OCI-LY1 (cell line): ENCODE measurements around the gene WDR82.

Source experiments
- H2AFZ ChIP-seq: fragments of 200-600 bp; sonication (generic), shearing (Covaris generic); 2 replicates; pipeline ENCODE4 v1.6.0; 2014; ENCODE audit warnings: antibody characterized with exemption, mild to moderate bottlenecking, low read length
- H3F3A ChIP-seq: fragments of 200-600 bp; sonication (generic), shearing (Covaris generic); 2 replicates; pipeline ENCODE4 v1.6.0; 2014; ENCODE audit warnings: mild to moderate bottlenecking, antibody characterized with exemption, low read length, moderate library complexity; ENCODE audit not compliant: insufficient read depth
- H3K27ac ChIP-seq: fragments of 200-600 bp; sonication (generic); 2 replicates; pipeline ENCODE4 v1.5.1; 2014; ENCODE audit warnings: low read length, mixed run types, mild to moderate bottlenecking, low read depth; ENCODE audit not compliant: poor library complexity, severe bottlenecking
- H3K27me3 ChIP-seq: fragments of 200-600 bp; sonication (generic); 2 replicates; pipeline ENCODE4 v1.6.0; 2014; ENCODE audit warnings: antibody characterized with exemption, mild to moderate bottlenecking, low read length, moderate library complexity; ENCODE audit not compliant: insufficient read depth
- H3K36me3 ChIP-seq: fragments of 200-600 bp; sonication (generic); 2 replicates; pipeline ENCODE4 v1.6.1; 2014; ENCODE audit warnings: mild to moderate bottlenecking, antibody characterized with exemption, low read length, moderate library complexity, mixed read lengths; ENCODE audit not compliant: insufficient read depth
- H3K4me1 ChIP-seq: fragments of 200-600 bp; sonication (generic); 2 replicates; pipeline ENCODE4 v1.5.1; 2014; ENCODE audit warnings: mild to moderate bottlenecking, low read length, moderate library complexity; ENCODE audit not compliant: insufficient read depth, severe bottlenecking
- H3K4me2 ChIP-seq: fragments of 200-600 bp; sonication (generic), shearing (Covaris generic); 2 replicates; pipeline ENCODE4 v1.6.1; 2014; ENCODE audit warnings: low read length
- H3K4me3 ChIP-seq: fragments of 200-600 bp; sonication (generic); 2 replicates; pipeline ENCODE4 v1.5.1; 2014; ENCODE audit warnings: low read length, low read depth, mild to moderate bottlenecking, mixed read lengths; ENCODE audit not compliant: poor library complexity, severe bottlenecking
- H3K79me2 ChIP-seq: fragments of 200-600 bp; shearing (Covaris generic); 2 replicates; pipeline ENCODE4 v1.6.1; 2016; ENCODE audit warnings: mixed run types, low read length, mixed read lengths; ENCODE audit not compliant: insufficient read depth
- H3K9ac ChIP-seq: fragments of 200-600 bp; sonication (generic), shearing (Covaris generic); 2 replicates; pipeline ENCODE4 v1.6.1; 2014; ENCODE audit warnings: mild to moderate bottlenecking, low read length, mixed read lengths
- H3K9me2 ChIP-seq: fragments of 200-600 bp; sonication (generic), shearing (Covaris generic); 2 replicates; pipeline ENCODE4 v1.6.1; 2014; ENCODE audit warnings: low read depth, mild to moderate bottlenecking, low read length, mixed read lengths
- H3K9me3 ChIP-seq: fragments of 200-600 bp; shearing (Covaris generic); 2 replicates; pipeline ENCODE4 v1.6.1; 2014; ENCODE audit warnings: low read length, mixed read lengths
- H4K20me1 ChIP-seq: fragments of 200-600 bp; sonication (generic), shearing (Covaris generic); 2 replicates; pipeline ENCODE4 v1.6.0; 2016; ENCODE audit warnings: mild to moderate bottlenecking, low read length; ENCODE audit not compliant: insufficient read depth
- CTCF ChIP-seq: fragments of 200-600 bp; sonication (generic), shearing (Covaris generic); IDR thresholded peaks from 2 replicates; pipeline ENCODE4 v1.5.1; 2017; ENCODE audit warnings: mild to moderate bottlenecking, antibody characterized with exemption, low read length, moderate library complexity, mixed read lengths
- EZH2 ChIP-seq: fragments of 200-600 bp; sonication (generic), shearing (Covaris generic); IDR thresholded peaks from 2 replicates; pipeline ENCODE4 v1.8.0; 2017; ENCODE audit warnings: borderline replicate concordance, mixed run types, mild to moderate bottlenecking, antibody characterized with exemption, low read length, moderate library complexity, mixed read lengths

Gene WDR82

DNA sequence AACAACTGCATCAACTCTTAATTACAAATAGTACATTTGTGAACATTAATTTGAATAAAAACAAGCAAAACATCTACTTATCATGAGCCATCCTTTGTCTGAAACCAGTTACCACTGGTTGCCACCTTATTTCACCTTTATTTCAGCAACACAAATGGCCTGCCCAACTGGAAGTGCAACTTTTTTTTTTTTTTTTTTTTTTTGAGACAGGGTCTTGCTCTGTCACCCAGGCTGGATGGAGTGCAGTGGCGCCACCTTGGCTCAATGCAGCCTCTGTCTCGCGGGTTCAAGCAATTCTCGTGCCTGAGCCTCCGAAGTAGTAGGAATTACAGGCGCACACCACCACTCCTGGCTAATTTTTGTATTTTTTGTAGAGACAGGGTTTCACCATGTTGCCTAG lies 13.1 kb downstream of the WDR82 start:
- Histone ChIP-seq H2AFZ (no peak overlapping the region), H3K27me3 (no peaks in the 10 kb centered on the region), H4K20me1 (no peaks in the 10 kb centered on the region), H3F3A (no peaks in the 10 kb centered on the region), H3K79me2 (peaks cover 13% of the 10 kb centered on the region), H3K4me1 (peaks cover under 1% of the 10 kb centered on the region), H3K36me3 (peaks cover 99% of the 10 kb centered on the region), H3K9me2 (no peaks in the 10 kb centered on the region), H3K4me2 (no peak overlapping the region), H3K9me3 (no peaks in the 10 kb centered on the region), H3K27ac (no peak overlapping the region), H3K9ac (no peak overlapping the region), H3K4me3 (no peak overlapping the region)
- TF ChIP-seq CTCF (peak; percentile 10; the same call in 1 of the 2 replicates), EZH2 (no peak)

DNA sequence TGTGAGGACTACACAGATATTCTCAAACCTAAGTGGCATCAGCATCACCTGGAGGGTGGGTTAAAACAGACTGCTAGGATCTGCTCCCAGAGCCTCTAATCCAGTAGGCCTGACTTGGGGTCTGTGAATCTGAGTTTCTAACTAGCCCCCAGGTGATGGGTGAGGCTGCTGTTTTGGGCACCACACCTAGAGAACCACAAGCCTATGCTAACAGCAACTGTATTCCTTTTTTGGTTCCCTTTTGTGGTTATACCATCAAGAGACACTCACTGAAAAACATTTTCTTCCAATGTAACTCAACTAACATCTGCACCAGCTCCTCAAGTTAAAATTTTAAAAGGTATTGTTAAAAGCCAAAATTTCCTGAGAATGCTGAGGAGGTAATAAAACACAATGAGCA lies 16.0 kb downstream of the WDR82 start:
- Histone ChIP-seq H3K4me1 (no peaks in the 10 kb centered on the region), H3K79me2 (no peaks in the 10 kb centered on the region), H3K36me3 (peaks cover 99% of the 10 kb centered on the region), H3F3A (no peaks in the 10 kb centered on the region), H3K27me3 (no peaks in the 10 kb centered on the region), H4K20me1 (no peaks in the 10 kb centered on the region), H3K27ac (no peak overlapping the region), H3K4me2 (no peak overlapping the region), H3K9me3 (no peaks in the 10 kb centered on the region), H3K9me2 (no peaks in the 10 kb centered on the region), H2AFZ (no peak overlapping the region), H3K9ac (no peak overlapping the region), H3K4me3 (no peak overlapping the region)
- no peak for TF ChIP-seq CTCF
- TF ChIP-seq EZH2 = no peak

DNA sequence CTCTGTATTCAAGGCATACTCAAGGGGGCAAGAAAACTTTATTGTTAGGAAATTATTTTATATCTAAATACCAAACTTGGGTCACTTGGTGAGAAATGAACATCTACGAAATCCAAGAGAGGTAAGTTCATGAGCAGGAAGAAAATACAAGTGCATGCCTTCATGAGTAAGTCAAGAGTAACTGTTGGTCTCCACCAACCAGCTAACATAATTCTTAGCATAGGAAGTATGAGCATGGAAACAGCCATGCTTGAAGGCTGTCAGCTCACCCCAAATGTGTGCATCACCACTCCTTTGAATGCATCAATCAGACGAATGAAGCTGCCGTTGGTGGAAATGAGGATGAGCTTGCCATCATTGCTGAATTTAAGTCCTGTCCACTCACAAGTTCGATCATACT lies 19.0 kb downstream of the WDR82 start:
- H3K9me2 ChIP-seq = no peaks in the 10 kb centered on the region
- H4K20me1 ChIP-seq = no peaks in the 10 kb centered on the region
- no peak overlapping the region for H3K4me2 ChIP-seq
- no peak overlapping the region for H3K4me3 ChIP-seq
- H3K9ac ChIP-seq = no peak overlapping the region
- no peak for TF ChIP-seq CTCF
- no peak for TF ChIP-seq EZH2
- H3K79me2 ChIP-seq = no peaks in the 10 kb centered on the region
- no peaks in the 10 kb centered on the region for H3K9me3 ChIP-seq
- H3K4me1 ChIP-seq = peaks cover 3% of the 10 kb centered on the region
- H3K27me3 ChIP-seq = no peaks in the 10 kb centered on the region
- no peak overlapping the region for H2AFZ ChIP-seq
- no peaks in the 10 kb centered on the region for H3F3A ChIP-seq
- H3K27ac ChIP-seq = no peak overlapping the region
- peaks cover 96% of the 10 kb centered on the region for H3K36me3 ChIP-seq
